Activated CD4-positive, alpha-beta memory T cell treated with anti-CD3 and anti-CD28 coated beads, Interleukin-2, amount 10 ng/mL, durations not matched to agents 7 days and 5 days (primary cell): ENCODE measurements around the gene ZNF592. TPM values are rescaled to one million over a fixed set of nuclear protein-coding genes. Genes with fewer than 3 reads are reported as not detected.
"Not testable (repeated sequence)": the region's sequence is repeated elsewhere in the genome, so short reads cannot be mapped to it uniquely, and the experiment has no call there.

Experiments
- CTCF ChIA-PET: fragments of 350-600 bp; sonication (Branson Sonifier 250); formaldehyde crosslinking; loops from one replicate; lab custom pipeline; 2021; ENCODE audit warnings: antibody characterized with exemption, inconsistent platforms; lab: Charles Lee
- POLR2A ChIA-PET: fragments of 350-600 bp; sonication (Branson Sonifier 250); formaldehyde crosslinking; loops from one replicate; lab custom pipeline; 2021; ENCODE audit warnings: antibody characterized with exemption; lab: Charles Lee
- DNase-seq: peaks from one replicate; pipeline ENCODE4 v3.0.0-alpha.2; 2020
- H3K27ac Mint-ChIP-seq: one replicate; pipeline ENCODE4 v1.8.0; 2021; ENCODE audit warnings: mild to moderate bottlenecking, mixed read lengths
- H3K27me3 Mint-ChIP-seq: one replicate; pipeline ENCODE4 v1.8.0; 2021; ENCODE audit warnings: mixed read lengths
- H3K36me3 Mint-ChIP-seq: one replicate; pipeline ENCODE4 v1.8.0; 2021; ENCODE audit warnings: low read depth, mixed read lengths
- H3K4me1 Mint-ChIP-seq: one replicate; pipeline ENCODE4 v1.8.0; 2021; ENCODE audit warnings: mixed read lengths
- H3K4me3 Mint-ChIP-seq: one replicate; pipeline ENCODE4 v1.8.0; 2021; ENCODE audit warnings: mild to moderate bottlenecking, mixed read lengths
- H3K9me3 Mint-ChIP-seq: one replicate; pipeline ENCODE4 v1.8.0; 2021; ENCODE audit warnings: mixed read lengths
- total RNA-seq, 2 experiments: library from RNA; stranded (reverse); gene quantifications; one replicate each; pipeline ENCODE4 v1.2.3, GENCODE V29; 2021

ZNF592 gene
- total RNA-seq, 2 experiments from 2014 or later, result 36.6 to 38.0 TPM

- Mint-ChIP-seq H3K9me3 (no peaks in the 10 kb centered on the region), H3K27ac (peak overlapping the region; percentile 97), H3K4me1 (peaks cover 67% of the 10 kb centered on the region), H3K36me3 (peaks cover 44% of the 10 kb centered on the region), H3K27me3 (no peaks in the 10 kb centered on the region), H3K4me3 (peak overlapping the region; percentile 99)
- CTCF ChIA-PET, result interaction anchor here (0.6 to 2.7 kb wide), 11 partner anchors 11 to 161 kb away, joined by 3 to 24 read pairs (median 4); partner anchors contain the start of genes SEC11A and WDR73
- POLR2A ChIA-PET, result interaction anchor here (0.8 to 6.1 kb wide), 16 partner anchors 11 to 118 kb away, joined by 3 to 93 read pairs (median 6); partner anchors contain the start of genes SEC11A and WDR73
- peak; percentile 76 for DNase-seq
Observed at GRCh38 chr15:84749111-84749991, 959 bp downstream of the ZNF592 start.

- Mint-ChIP-seq H3K27me3 (no peaks in the 10 kb centered on the region), H3K9me3 (no peaks in the 10 kb centered on the region), H3K36me3 (peaks cover 46% of the 10 kb centered on the region), H3K4me1 (peaks cover 65% of the 10 kb centered on the region), H3K27ac (peak overlapping the region; percentile 97), H3K4me3 (peak overlapping the region; percentile 99)
- ChIA-PET CTCF (interaction anchor here (1.1 to 2.7 kb wide), 3 partner anchors 35 to 113 kb away, joined by 3 to 24 read pairs (median 3); partner anchors contain the start of gene SEC11A), POLR2A (interaction anchor here (0.7 to 6.1 kb wide), 7 partner anchors 15 to 119 kb away, joined by 3 to 93 read pairs (median 6); partner anchors contain the start of gene SEC11A)
- no peak for DNase-seq
Observed at GRCh38 chr15:84750583-84751092, 2.2 kb downstream of the ZNF592 start.

- ChIA-PET POLR2A (interaction anchor here (1.0 to 1.6 kb wide), 5 partner anchors 16 to 98 kb away, joined by 4 to 7 read pairs (median 5); partner anchors contain the start of genes SEC11A and WDR73), CTCF (interaction anchor here (0.9 to 1.6 kb wide), 4 partner anchors 86 to 164 kb away, joined by 3 to 6 read pairs (median 4); no protein-coding TSS in a partner anchor)
- not testable (repeated sequence) for DNase-seq, H3K27ac Mint-ChIP-seq, H3K27me3 Mint-ChIP-seq, H3K9me3 Mint-ChIP-seq, H3K4me3 Mint-ChIP-seq
- H3K4me1 Mint-ChIP-seq, result peaks cover 64% of the 10 kb centered on the region
- H3K36me3 Mint-ChIP-seq, result peaks cover 53% of the 10 kb centered on the region
Observed at GRCh38 chr15:84751721-84752120, 3.3 kb downstream of the ZNF592 start.

- no peak overlapping the region for H3K27ac Mint-ChIP-seq
- ChIA-PET POLR2A (interaction anchor here (1.0 to 1.6 kb wide), 5 partner anchors 16 to 98 kb away, joined by 4 to 7 read pairs (median 5); partner anchors contain the start of genes SEC11A and WDR73), CTCF (interaction anchor here (0.6 to 1.6 kb wide), 5 partner anchors 17 to 164 kb away, joined by 3 to 6 read pairs (median 3); no protein-coding TSS in a partner anchor)
- H3K36me3 Mint-ChIP-seq, result peaks cover 52% of the 10 kb centered on the region
- peaks cover 64% of the 10 kb centered on the region for H3K4me1 Mint-ChIP-seq
- no peaks in the 10 kb centered on the region for H3K9me3 Mint-ChIP-seq
- no peak for DNase-seq
- H3K4me3 Mint-ChIP-seq, result no peak overlapping the region
- H3K27me3 Mint-ChIP-seq, result no peaks in the 10 kb centered on the region
Observed at GRCh38 chr15:84752195-84752594, 3.8 kb downstream of the ZNF592 start.

GRCh38 chr15:84752700-84753099, 4.3 kb downstream of the ZNF592 start:
- ChIA-PET CTCF (interaction anchor here (0.6 to 1.6 kb wide), 4 partner anchors 17 to 165 kb away, joined by 3 to 6 read pairs (median 4); no protein-coding TSS in a partner anchor), POLR2A (interaction anchor here (1.0 to 1.6 kb wide), 5 partner anchors 17 to 99 kb away, joined by 4 to 7 read pairs (median 5); partner anchors contain the start of genes SEC11A and WDR73)
- H3K36me3 Mint-ChIP-seq, result peaks cover 47% of the 10 kb centered on the region
- no peaks in the 10 kb centered on the region for H3K27me3 Mint-ChIP-seq
- no peak overlapping the region for H3K27ac Mint-ChIP-seq
- no peak overlapping the region for H3K4me3 Mint-ChIP-seq
- peaks cover 60% of the 10 kb centered on the region for H3K4me1 Mint-ChIP-seq
- DNase-seq, result no peak
- H3K9me3 Mint-ChIP-seq, result no peaks in the 10 kb centered on the region

- peaks cover 37% of the 10 kb centered on the region for H3K36me3 Mint-ChIP-seq
- peaks cover 50% of the 10 kb centered on the region for H3K4me1 Mint-ChIP-seq
- H3K4me3 Mint-ChIP-seq, H3K9me3 Mint-ChIP-seq, DNase-seq, H3K27me3 Mint-ChIP-seq, H3K27ac Mint-ChIP-seq, CTCF ChIA-PET: not testable (repeated sequence)
- POLR2A ChIA-PET, result interaction anchor here (2.1 kb wide), 1 partner anchor 39 kb away, joined by 8 read pairs; the partner anchor contains the start of gene SEC11A
Observed at GRCh38 chr15:84754889-84755288, 6.5 kb downstream of the ZNF592 start.

GRCh38 chr15:84755736-84756527, 7.5 kb downstream of the ZNF592 start:
- Mint-ChIP-seq H3K4me1 (peaks cover 40% of the 10 kb centered on the region), H3K27me3 (no peaks in the 10 kb centered on the region), H3K36me3 (peaks cover 32% of the 10 kb centered on the region), H3K9me3 (no peaks in the 10 kb centered on the region), H3K4me3 (no peak overlapping the region), H3K27ac (no peak overlapping the region)
- POLR2A ChIA-PET, result interaction anchor here (2.1 kb wide), 1 partner anchor 40 kb away, joined by 8 read pairs; the partner anchor contains the start of gene SEC11A
- CTCF ChIA-PET, result no interaction called here
- no peak for DNase-seq

GRCh38 chr15:84759018-84759417, 10.6 kb downstream of the ZNF592 start:
- no peak overlapping the region for H3K27ac Mint-ChIP-seq
- ChIA-PET POLR2A (no interaction called here), CTCF (interaction anchor here (1.0 kb wide), 1 partner anchor 171 kb away, joined by 4 read pairs; no protein-coding TSS in a partner anchor)
- no peak overlapping the region for H3K4me3 Mint-ChIP-seq
- no peaks in the 10 kb centered on the region for H3K27me3 Mint-ChIP-seq
- peaks cover 16% of the 10 kb centered on the region for H3K36me3 Mint-ChIP-seq
- DNase-seq, result no peak
- peaks cover 20% of the 10 kb centered on the region for H3K4me1 Mint-ChIP-seq
- H3K9me3 Mint-ChIP-seq, result no peaks in the 10 kb centered on the region

GRCh38 chr15:84760219-84760618, 11.8 kb downstream of the ZNF592 start:
- CTCF ChIA-PET, result interaction anchor here (1.9 kb wide), 1 partner anchor 11 kb away, joined by 4 read pairs; no protein-coding TSS in a partner anchor

GRCh38 chr15:84761607-84762131, 13.3 kb downstream of the ZNF592 start:
- H3K4me1 Mint-ChIP-seq, result peaks cover 20% of the 10 kb centered on the region
- H3K4me3 Mint-ChIP-seq, result no peak overlapping the region
- H3K27me3 Mint-ChIP-seq, result no peaks in the 10 kb centered on the region
- DNase-seq, result no peak
- H3K27ac Mint-ChIP-seq, result no peak overlapping the region
- ChIA-PET CTCF (no interaction called here), POLR2A (interaction anchor here (1.4 to 1.6 kb wide), 3 partner anchors 13 to 108 kb away, joined by 3 to 4 read pairs (median 4); partner anchors contain the start of genes WDR73 and ZNF592)
- H3K9me3 Mint-ChIP-seq, result no peaks in the 10 kb centered on the region
- H3K36me3 Mint-ChIP-seq, result peaks cover 19% of the 10 kb centered on the region

More at GRCh38 chr15:84760219-84760618, 11.8 kb downstream of the ZNF592 start:
- Mint-ChIP-seq H3K4me1 (peaks cover 29% of the 10 kb centered on the region), H3K4me3 (no peak overlapping the region), H3K9me3 (no peaks in the 10 kb centered on the region), H3K27me3 (no peaks in the 10 kb centered on the region), H3K27ac (no peak overlapping the region), H3K36me3 (peaks cover 17% of the 10 kb centered on the region)
- no peak for DNase-seq
- POLR2A ChIA-PET, result interaction anchor here (0.6 to 1.6 kb wide), 3 partner anchors 10 to 24 kb away, joined by 3 to 4 read pairs (median 3); partner anchors contain the start of gene ZNF592

GRCh38 chr15:84762840-84763572, 14.6 kb downstream of the ZNF592 start:
- Mint-ChIP-seq H3K4me3 (no peak overlapping the region), H3K27ac (no peak overlapping the region), H3K4me1 (peaks cover 18% of the 10 kb centered on the region), H3K36me3 (peaks cover 27% of the 10 kb centered on the region), H3K9me3 (no peaks in the 10 kb centered on the region), H3K27me3 (no peaks in the 10 kb centered on the region)
- DNase-seq, result no peak
- ChIA-PET CTCF (no interaction called here), POLR2A (interaction anchor here (1.1 to 1.4 kb wide), 3 partner anchors 14 to 109 kb away, joined by 4 read pairs; partner anchors contain the start of genes SEC11A and WDR73)
